ENCODE data around the gene PDLIM3. TPM values are rescaled to one million over a fixed set of nuclear protein-coding genes. Genes with fewer than 3 reads are reported as not detected.
A peak's percentile ranks its signal among the peaks of the same experiment; 100 is the strongest.

Gene PDLIM3
- total RNA-seq, 1 donor from 2014 or later = 1.6 TPM

GRCh38 chr4:185500576-185500975, 34.7 kb downstream of the PDLIM3 start:
- H3K4me3 ChIP-seq (ENCODE audit: low read depth, low read length) = no peak overlapping the region
- H3K36me3 ChIP-seq (ENCODE audit: control insufficient read depth, insufficient read depth, low read length) = no peaks in the 10 kb centered on the region
- FAIRE-seq (no peak), DNase-seq (ENCODE audit: low read depth) (no peak)
- no peak for TF ChIP-seq CTCF (IDR thresholded peaks at IDR 0.05; ENCODE audit: insufficient read depth, low read length, severe bottlenecking)
- H3K27me3 ChIP-seq (ENCODE audit: control insufficient read depth, insufficient read depth, low read length) = no peaks in the 10 kb centered on the region

- DNase-seq (ENCODE audit: low read depth) (no peak), FAIRE-seq (no peak)
- no peaks in the 10 kb centered on the region for H3K27me3 ChIP-seq (ENCODE audit: control insufficient read depth, insufficient read depth, low read length)
- TF ChIP-seq CTCF (IDR thresholded peaks at IDR 0.05; ENCODE audit: insufficient read depth, low read length, severe bottlenecking) = no peak
- no peak overlapping the region for H3K4me3 ChIP-seq (ENCODE audit: low read depth, low read length)
- H3K36me3 ChIP-seq (ENCODE audit: control insufficient read depth, insufficient read depth, low read length) = no peaks in the 10 kb centered on the region
Observed at GRCh38 chr4:185500035-185500434, 35.3 kb downstream of the PDLIM3 start.

- no peak for FAIRE-seq
- Histone ChIP-seq H3K27me3 (ENCODE audit: control insufficient read depth, insufficient read depth, low read length) (no peaks in the 10 kb centered on the region), H3K4me3 (ENCODE audit: low read depth, low read length) (no peak overlapping the region), H3K36me3 (ENCODE audit: control insufficient read depth, insufficient read depth, low read length) (no peaks in the 10 kb centered on the region)
- TF ChIP-seq CTCF (IDR thresholded peaks at IDR 0.05; ENCODE audit: insufficient read depth, low read length, severe bottlenecking) = no peak
- DNase-seq (ENCODE audit: low read depth) = no peak
Observed at GRCh38 chr4:185488650-185489049, 46.7 kb downstream of the PDLIM3 start.

GRCh38 chr4:185481401-185481800, 53.9 kb downstream of the PDLIM3 start:
- H3K27me3 ChIP-seq (ENCODE audit: control insufficient read depth, insufficient read depth, low read length) = peaks cover 1% of the 10 kb centered on the region
- FAIRE-seq = no peak
- H3K36me3 ChIP-seq (ENCODE audit: control insufficient read depth, insufficient read depth, low read length) = no peaks in the 10 kb centered on the region
- no peak for TF ChIP-seq CTCF (IDR thresholded peaks at IDR 0.05; ENCODE audit: insufficient read depth, low read length, severe bottlenecking)
- no peak overlapping the region for H3K4me3 ChIP-seq (ENCODE audit: low read depth, low read length)
- DNase-seq (ENCODE audit: low read depth) = no peak

- no peak for DNase-seq (ENCODE audit: low read depth)
- Histone ChIP-seq H3K4me3 (ENCODE audit: low read depth, low read length) (no peak overlapping the region), H3K36me3 (ENCODE audit: control insufficient read depth, insufficient read depth, low read length) (no peaks in the 10 kb centered on the region), H3K27me3 (ENCODE audit: control insufficient read depth, insufficient read depth, low read length) (peaks cover 1% of the 10 kb centered on the region)
- FAIRE-seq = no peak
- TF ChIP-seq CTCF (IDR thresholded peaks at IDR 0.05; ENCODE audit: insufficient read depth, low read length, severe bottlenecking) = no peak
Observed at GRCh38 chr4:185480016-185480732, 55.1 kb downstream of the PDLIM3 start.

- FAIRE-seq (no peak), DNase-seq (ENCODE audit: low read depth) (peak; percentile 19)
- H3K4me3 ChIP-seq (ENCODE audit: low read depth, low read length) = no peak overlapping the region
Observed at GRCh38 chr4:185479507-185479971, 55.8 kb downstream of the PDLIM3 start.

More at GRCh38 chr4:185479507-185479971, 55.8 kb downstream of the PDLIM3 start:
- Histone ChIP-seq H3K27me3 (ENCODE audit: control insufficient read depth, insufficient read depth, low read length) (peaks cover 1% of the 10 kb centered on the region), H3K36me3 (ENCODE audit: control insufficient read depth, insufficient read depth, low read length) (no peaks in the 10 kb centered on the region)
- TF ChIP-seq CTCF (IDR thresholded peaks at IDR 0.05; ENCODE audit: insufficient read depth, low read length, severe bottlenecking) = no peak
